Cardiac fibroblast (primary cell): ENCODE results near the gene LRRC4C.

ENCODE experiments used
- DNase-seq, 2 donors: peaks; one replicate each; pipeline versions ENCODE4 v3.0.0 to v3.0.0-alpha.2; 2010; ENCODE audit warnings: low read depth in 2 of 2
- H3K4me3 ChIP-seq, 2 donors: replicated peaks in 1 of 2; 1 replicate in 1 of 2; 2 replicates in 1 of 2; pipeline ENCODE4 v1.5.1; 2011; ENCODE audit warnings: low read depth in 2 of 2, low read length in 2 of 2, mild to moderate bottlenecking in 2 of 2, moderate library complexity in 1 of 2
- TF ChIP-seq, protein P1 (sequence below): IDR thresholded peaks from one replicate; pipeline ENCODE4 v1.5.1; 2011; ENCODE audit warnings: low read depth, mild to moderate bottlenecking, low read length, inconsistent platforms

The LRRC4C gene

DNA sequence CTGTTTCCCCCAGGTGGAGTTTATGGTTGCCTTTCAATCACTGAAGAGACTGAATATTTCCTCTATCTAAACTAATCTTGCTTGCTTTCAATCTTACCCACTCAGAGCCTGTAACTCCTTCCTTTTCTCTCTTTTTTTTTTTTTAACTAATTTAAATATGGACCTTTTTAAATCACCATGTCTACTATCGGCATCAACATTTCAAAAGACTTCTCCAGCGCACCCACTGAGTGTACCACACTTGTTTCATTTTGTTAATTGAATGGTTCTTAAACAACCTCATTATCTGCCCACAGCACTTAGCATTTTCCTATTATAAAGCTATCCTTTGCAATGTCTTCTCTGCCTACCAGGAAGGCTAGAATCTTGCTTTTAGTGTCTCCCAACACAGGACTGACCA, 1212.5 kb downstream of the LRRC4C start:
- H3K4me3 ChIP-seq: no peak overlapping the region
- TF ChIP-seq, protein P1, sequence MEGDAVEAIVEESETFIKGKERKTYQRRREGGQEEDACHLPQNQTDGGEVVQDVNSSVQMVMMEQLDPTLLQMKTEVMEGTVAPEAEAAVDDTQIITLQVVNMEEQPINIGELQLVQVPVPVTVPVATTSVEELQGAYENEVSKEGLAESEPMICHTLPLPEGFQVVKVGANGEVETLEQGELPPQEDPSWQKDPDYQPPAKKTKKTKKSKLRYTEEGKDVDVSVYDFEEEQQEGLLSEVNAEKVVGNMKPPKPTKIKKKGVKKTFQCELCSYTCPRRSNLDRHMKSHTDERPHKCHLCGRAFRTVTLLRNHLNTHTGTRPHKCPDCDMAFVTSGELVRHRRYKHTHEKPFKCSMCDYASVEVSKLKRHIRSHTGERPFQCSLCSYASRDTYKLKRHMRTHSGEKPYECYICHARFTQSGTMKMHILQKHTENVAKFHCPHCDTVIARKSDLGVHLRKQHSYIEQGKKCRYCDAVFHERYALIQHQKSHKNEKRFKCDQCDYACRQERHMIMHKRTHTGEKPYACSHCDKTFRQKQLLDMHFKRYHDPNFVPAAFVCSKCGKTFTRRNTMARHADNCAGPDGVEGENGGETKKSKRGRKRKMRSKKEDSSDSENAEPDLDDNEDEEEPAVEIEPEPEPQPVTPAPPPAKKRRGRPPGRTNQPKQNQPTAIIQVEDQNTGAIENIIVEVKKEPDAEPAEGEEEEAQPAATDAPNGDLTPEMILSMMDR: no peak
- no peak for DNase-seq

DNA sequence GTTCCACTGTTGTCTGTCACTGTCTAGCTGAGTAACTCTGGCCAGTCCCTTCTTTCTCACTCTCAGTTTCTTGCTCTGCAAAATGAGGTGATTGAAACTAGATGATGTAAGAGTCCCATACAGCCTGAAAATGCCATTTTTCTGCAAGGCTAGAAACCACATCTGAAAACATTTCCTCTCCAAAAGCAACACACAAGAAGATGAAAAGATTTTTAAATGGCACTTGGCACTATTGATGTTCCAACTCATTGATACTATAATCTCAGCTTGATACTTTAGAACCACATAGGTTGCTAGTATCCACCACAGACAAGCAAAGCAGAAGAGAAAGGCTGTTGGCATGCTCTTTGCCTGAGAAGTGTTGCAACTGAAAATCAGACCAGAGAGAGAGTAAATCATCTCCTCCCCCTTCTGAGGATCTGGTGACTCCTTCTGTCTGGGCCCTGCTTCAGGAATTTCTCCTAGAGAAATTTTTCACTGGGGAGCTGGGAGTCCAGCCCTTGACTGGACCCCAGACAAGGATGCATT, 1217.9 kb downstream of the LRRC4C start:
- no peak overlapping the region for H3K4me3 ChIP-seq
- DNase-seq: peak in 1 of 2 donors; percentile 8
- TF ChIP-seq, protein P1: no peak

DNA sequence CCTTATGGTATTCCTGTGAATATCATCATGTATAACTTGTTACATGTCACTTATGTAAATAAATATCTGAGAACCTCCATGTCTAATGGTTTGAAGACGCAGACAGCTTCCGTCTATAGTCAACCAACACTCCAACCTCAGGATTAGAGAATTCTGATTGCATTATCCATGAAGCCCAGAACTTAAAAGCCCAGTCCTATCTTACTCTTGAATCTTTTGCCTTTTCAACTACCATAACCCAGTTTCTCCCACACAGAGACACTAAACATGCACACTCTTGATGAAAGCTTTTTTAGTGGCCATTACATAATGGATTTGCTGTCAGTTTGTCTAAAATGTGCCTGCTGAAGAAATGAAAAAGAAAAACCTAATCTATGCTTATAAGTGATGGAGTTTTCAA, 1219.2 kb downstream of the LRRC4C start:
- TF ChIP-seq, protein P1: no peak
- no peak overlapping the region for H3K4me3 ChIP-seq
- DNase-seq: no peak

DNA sequence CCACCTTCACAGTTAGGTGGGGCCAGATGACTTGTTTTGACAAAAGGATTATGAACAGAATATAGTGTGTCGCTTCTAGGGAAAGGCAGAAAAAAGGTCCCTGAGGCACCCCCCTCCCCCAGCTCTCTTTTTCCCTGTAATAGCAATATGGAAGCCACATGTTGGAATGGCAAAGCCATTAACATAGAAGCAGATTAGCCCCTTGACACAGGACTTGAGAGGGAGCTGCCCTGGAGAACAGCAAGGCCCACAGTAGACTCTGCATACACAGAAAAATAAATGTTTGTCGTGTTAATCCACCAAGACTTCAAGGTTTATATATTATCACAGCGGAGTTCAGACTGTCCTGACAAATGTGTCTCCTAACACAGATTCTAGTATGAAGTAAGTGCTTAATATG, 1222.9 kb downstream of the LRRC4C start:
- no peak overlapping the region for H3K4me3 ChIP-seq
- DNase-seq: no peak
- TF ChIP-seq, protein P1: no peak

DNA sequence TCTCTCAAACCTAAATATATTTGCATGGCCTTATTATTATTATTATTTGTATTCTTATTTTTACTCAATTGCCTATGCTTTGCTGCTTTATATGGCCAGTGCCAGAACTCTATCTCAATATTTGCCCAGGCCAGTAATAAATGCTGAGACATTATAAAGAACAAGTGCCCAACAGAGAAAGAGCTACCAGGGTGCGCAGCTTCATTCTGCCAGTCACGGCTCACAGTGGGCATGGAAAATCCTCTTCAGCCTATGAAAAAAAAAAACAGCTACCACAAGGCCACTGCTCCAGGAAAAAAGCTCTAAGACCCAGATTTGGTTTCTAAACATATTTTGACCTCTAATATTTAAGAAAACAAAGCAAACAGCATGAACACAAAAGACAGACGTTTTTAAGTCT, 1223.6 kb downstream of the LRRC4C start:
- TF ChIP-seq, protein P1: no peak
- DNase-seq: no peak
- H3K4me3 ChIP-seq: no peak overlapping the region

DNA sequence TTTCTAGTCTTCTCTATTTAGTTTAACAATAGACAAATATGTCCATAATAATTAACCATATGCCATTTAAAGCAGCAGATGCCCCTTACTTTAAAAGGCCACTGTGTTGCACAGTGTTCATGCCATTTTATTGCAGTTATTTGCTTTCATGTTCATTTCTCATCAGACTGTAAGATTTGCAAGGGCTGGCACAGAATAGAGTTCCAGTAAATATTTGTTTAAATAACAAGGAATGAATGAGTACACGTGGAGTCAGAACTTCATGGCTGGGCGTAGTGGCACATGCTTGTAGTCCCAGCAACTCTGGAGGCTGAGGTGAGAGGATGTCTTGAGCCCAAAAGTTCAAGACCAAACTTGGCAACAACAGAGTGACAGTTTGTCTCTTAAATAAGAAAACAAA, 1228.6 kb downstream of the LRRC4C start:
- DNase-seq: no peak
- TF ChIP-seq, protein P1: no peak
- H3K4me3 ChIP-seq: no peak overlapping the region

DNA sequence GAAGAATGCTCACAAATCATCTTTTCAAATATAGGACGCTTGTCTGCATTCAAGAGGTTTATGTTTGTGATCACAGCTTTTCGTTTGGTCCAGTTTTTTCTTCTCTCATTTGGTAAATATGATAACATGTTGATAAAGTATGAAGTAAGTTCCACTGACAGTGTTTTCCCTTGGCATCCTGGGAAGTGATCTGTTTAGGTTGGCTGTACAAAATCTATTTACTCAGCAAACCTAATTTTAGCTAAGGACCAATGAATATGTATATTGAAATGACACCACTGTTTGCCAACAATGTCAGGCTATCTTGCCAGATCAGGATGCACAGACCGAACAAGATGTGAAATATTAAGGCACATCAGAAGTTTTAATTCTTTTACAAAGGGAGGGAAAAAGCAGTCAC, 1230.8 kb downstream of the LRRC4C start:
- H3K4me3 ChIP-seq: no peak overlapping the region
- no peak for DNase-seq
- TF ChIP-seq, protein P1: no peak
